T47D (cell line): Measurements from ENCODE around the gene GPSM1.

Experiments
- DNase-seq, 2 experiments: peaks; one replicate each; pipeline versions ENCODE4 v3.0.0 to v3.0.0-alpha.2; 2011 to 2012; ENCODE audit warnings: low read depth in 1 of 2, low spot score in 1 of 2
- JUND ChIP-seq: IDR thresholded peaks from 2 replicates; pipeline ENCODE4 v1.6.1; 2012; ENCODE audit warnings: low read depth
- in situ Hi-C: cut with HindIII; loops from 2 replicates; pipeline ENCODE4 v1.10.0; 2016; ENCODE audit warnings: low sequenced_read_pairs, low pct_unique_long_range_greater_than_20kb

GPSM1 gene

DNA sequence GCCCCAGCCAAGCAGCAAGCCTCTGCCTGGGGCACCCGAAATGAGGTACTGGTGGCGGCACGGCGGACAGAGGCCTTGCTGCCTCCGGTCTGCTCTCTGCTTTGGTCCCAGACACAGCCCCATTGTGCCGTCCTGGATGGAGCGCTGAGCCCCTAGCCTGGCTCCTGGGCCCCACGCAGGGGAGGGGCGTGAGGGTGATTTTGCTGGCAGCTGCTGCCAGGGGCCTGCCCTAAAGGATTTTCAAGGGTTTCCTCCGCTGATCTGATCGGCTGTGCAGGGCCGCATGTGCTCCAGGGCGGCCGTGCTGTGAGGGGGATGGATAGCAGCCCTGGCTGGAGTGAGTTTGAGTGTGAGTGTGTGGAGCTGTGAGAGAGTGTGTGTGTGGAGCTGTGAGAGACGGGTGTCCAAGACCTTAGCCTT is 1.3 kb downstream of the GPSM1 start:
- no peak for DNase-seq
- TF ChIP-seq JUND: no peak
- in situ Hi-C loops: no loop called here

DNA sequence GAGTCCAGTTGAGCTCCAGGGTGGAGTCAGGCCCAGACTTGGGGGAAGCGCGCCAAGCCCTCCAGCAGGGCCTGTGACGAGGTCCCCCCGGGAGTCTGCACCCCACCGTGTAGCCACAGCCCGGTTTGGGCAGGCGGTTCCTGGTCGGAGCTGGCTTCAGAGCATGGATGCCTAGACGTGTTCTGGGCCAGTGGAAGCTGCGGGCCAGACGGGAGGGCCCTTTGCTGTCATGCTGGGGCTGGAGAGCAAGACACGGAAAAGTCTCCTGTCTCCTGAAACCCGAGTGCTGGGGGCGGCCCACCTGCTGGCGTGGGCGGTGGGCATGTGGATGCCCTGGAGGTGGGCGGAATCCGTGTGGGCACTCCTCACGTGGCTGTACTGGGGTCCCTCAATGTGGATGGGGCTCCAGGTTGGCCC is 1.9 kb downstream of the GPSM1 start:
- DNase-seq: no peak
- TF ChIP-seq JUND: no peak
- in situ Hi-C loops: no loop called here

- TF ChIP-seq JUND: no peak
- in situ Hi-C loops: no loop called here
- no peak for DNase-seq
These were observed 2.5 kb downstream of the GPSM1 start for GRCh38 chr9:136329636-136330405.

DNA sequence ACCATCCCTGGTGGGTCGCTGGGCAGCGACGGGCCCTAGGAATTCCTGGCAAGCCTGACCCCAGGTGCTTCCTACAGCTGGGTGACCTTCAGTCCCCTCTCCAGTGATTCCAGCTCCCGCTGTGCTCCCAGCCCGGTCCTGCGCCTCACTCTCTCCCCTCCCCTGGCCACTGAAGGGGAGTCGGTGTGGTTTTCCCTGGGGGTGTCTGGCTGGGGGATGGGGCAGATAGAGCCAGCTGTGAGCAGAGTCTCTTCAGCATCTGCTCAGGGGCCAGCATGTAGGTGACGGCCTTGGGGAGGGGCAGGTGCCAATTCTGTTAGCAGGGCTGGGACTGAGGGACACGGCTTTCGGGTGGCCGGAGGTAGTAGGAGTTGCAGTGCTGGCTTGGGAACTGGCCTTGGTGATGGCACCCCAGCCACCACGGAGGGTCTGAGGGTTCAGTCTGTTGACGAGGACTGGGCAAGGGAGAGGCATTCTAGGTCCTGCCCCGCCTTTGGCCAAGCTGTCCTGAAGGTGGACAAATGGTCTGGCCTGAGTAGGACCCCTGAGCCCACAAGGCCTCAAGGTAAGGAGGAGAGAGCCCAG is 3.2 kb downstream of the GPSM1 start:
- in situ Hi-C loops: no loop called here
- TF ChIP-seq JUND: no peak

DNA sequence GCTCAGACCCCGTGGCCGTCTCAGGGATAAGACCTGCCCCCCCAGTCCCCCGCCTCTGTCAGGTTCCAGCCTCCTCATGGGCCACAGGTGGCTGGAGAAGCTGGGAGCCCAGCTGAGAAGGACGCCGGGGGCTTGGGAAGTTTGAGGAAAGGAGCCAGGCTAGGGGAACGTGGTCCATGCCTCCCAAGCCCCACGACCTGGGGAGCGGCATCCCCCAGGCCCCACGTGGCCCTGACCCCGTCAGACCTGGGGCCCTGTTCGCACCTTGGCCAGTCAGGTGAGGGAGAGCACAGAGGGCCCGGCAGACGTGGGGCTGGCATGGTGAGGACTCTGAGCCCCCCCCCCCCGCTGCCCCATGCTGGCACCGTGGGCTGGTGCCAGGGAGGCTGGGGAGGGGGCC is 3.7 kb downstream of the GPSM1 start:
- in situ Hi-C loops: no loop called here
- no peak for DNase-seq
- no peak for TF ChIP-seq JUND

More for the DNA sequence above, 3.2 kb downstream of the GPSM1 start:
- no peak for DNase-seq

DNA sequence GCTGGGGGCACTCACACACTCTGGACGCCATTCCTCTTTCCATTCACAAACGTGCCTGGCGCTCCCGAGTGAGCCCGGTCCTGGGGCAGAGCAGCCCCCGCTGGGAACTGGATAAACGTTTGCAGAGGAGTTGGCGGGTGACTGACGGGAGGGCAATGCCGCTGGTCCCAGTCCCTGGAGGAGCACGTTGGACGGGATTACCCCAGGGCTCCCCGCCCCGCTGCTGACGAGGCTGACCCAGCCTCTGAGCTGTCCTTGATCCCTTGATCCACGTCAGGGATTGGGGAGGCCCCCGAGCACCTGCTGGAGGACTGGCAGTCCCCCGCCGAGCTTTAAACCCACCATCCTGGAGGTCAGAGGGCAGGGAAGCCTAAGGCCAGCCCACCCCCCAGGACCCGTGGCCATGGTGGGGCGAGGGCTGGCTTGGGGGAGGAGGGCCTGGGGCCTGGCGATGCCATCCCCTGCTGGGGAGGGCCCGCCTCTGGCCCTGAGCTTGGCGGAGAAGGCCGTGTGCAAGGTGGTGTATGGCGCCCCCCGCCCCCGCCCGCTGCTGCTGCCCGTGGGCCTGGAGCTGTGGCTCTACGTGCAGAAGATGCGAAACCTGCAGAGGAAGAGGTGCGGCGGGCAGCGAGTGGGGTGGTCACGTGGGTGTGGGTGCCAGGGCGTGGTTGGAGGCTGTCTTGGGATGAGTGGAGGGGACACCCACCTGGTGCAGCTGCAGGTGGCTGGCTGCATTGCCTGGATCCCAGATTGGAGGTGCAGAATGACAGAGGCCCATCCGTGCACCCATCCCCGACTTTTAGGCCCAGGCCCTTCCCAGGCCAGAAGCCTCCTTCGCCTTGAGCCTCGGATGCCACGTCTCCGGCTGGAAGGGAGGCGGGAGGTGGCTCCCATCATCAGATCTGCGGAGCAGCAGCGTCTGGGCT is 4.5 kb downstream of the GPSM1 start:
- in situ Hi-C loops: no loop called here
- TF ChIP-seq JUND: no peak
- DNase-seq: no peak

DNA sequence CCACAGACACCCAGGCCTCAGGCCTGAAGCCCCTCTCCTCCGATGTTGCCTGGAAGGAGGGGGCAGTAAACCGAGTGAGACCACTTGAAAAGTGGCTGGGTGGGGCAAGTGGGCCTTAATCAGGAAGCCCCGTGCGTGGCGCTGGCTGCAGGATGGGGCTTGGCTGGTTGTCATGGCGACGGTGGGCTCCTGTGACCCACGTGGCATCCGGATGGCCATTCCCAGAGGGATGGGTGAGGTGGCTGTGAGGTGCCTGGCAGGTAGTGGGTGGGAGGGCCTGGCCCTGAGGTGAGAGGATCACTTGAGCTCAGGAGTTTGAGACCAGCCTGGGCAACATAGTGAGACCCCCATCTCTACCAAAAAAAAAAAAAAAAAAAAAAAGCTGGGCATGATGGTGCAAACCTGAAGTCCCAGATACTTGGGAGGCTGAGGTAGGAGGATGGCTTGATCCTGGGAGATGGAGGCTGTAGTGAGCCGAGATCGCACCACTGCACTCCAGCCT is 5.2 kb downstream of the GPSM1 start:
- TF ChIP-seq JUND: no peak
- in situ Hi-C loops: no loop called here
- no peak for DNase-seq

GRCh38 chr9:136333045-136333444 is 5.7 kb downstream of the GPSM1 start:
- TF ChIP-seq JUND: no peak
- in situ Hi-C loops: no loop called here
- no peak for DNase-seq

- in situ Hi-C loops: no loop called here
- no peak for TF ChIP-seq JUND
- DNase-seq: no peak
These were observed 6.1 kb downstream of the GPSM1 start for GRCh38 chr9:136333486-136333885.

GRCh38 chr9:136334541-136334940 is 7.2 kb downstream of the GPSM1 start:
- in situ Hi-C loops: no loop called here
- DNase-seq: no peak
- TF ChIP-seq JUND: no peak

- in situ Hi-C loops: no loop called here
- no peak for DNase-seq
- no peak for TF ChIP-seq JUND
These were observed 8.2 kb downstream of the GPSM1 start for GRCh38 chr9:136335296-136336155.

- no peak for TF ChIP-seq JUND
- in situ Hi-C loops: no loop called here
- no peak for DNase-seq
These were observed 9.0 kb downstream of the GPSM1 start for GRCh38 chr9:136336156-136336870.
